Measurements from ENCODE around the gene ADGRG2. TPM values are rescaled to one million over a fixed set of nuclear protein-coding genes. Genes with fewer than 3 reads are reported as not detected.

ADGRG2 gene
- total and polyA plus RNA-seq, 7 donors = 0.06 to 0.48 (median 0.21) TPM; not detected in 1

DNA sequence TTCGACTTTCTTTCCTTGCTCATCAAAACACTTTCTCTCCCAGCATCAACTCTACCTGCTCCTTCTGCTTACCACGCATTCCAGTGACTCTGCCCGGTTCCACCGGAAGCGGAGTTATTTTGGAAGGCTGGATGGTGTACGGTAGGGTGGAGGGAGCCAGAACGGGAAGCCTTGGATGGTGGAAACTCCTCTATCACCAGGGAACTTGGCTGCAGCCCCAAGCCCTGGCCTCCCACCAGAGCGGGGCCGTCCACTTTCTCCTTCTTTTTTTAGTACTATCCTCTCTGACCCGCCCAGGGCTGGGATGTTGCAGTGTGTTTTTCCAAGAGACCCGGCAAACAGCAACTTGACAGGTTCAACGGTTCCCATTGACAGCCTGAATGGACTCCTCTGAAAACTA is 27.6 kb downstream of the ADGRG2 start:
- no peak for TF ChIP-seq CTCF (IDR thresholded peaks at IDR 0.05)
- Histone ChIP-seq H3K4me1 (no peaks in the 10 kb centered on the region), H3K27ac (no peak overlapping the region), H3K27me3 (ENCODE audit: insufficient read depth in 3 of 3, low read length in 2 of 3) (no peaks in the 10 kb centered on the region), H3K36me3 (ENCODE audit: insufficient read depth in 1 of 2, low read depth in 1 of 2) (no peaks in the 10 kb centered on the region), H3K4me3 (no peak overlapping the region), H3K9me3 (peaks cover 7% of the 10 kb centered on the region)
- no peak for ATAC-seq
- 54 to 62% (median 62%) methylated on average over 11 to 12 of the region's 12 CpGs for WGBS, 3 donors
- DNase-seq = no peak
- intact Hi-C loops (cut with DNase I) = no loop called here

- no peak overlapping the region for H3K27ac ChIP-seq
- WGBS, 3 donors = 82 to 90% (median 86%) methylated on average over 6 of the region's 6 CpGs
- no peak overlapping the region for H3K4me3 ChIP-seq
- no peak for ATAC-seq
- intact Hi-C loops (cut with DNase I) = no loop called here
- no peaks in the 10 kb centered on the region for H3K27me3 ChIP-seq (ENCODE audit: insufficient read depth in 3 of 3, low read length in 2 of 3)
- peaks cover 17% of the 10 kb centered on the region for H3K9me3 ChIP-seq
- TF ChIP-seq CTCF (IDR thresholded peaks at IDR 0.05) = no peak
- H3K4me1 ChIP-seq = no peaks in the 10 kb centered on the region
- no peak for DNase-seq
- no peaks in the 10 kb centered on the region for H3K36me3 ChIP-seq (ENCODE audit: insufficient read depth in 1 of 2, low read depth in 1 of 2)
Observed at GRCh38 chrX:19091596-19091995, 30.7 kb downstream of the ADGRG2 start.

DNA sequence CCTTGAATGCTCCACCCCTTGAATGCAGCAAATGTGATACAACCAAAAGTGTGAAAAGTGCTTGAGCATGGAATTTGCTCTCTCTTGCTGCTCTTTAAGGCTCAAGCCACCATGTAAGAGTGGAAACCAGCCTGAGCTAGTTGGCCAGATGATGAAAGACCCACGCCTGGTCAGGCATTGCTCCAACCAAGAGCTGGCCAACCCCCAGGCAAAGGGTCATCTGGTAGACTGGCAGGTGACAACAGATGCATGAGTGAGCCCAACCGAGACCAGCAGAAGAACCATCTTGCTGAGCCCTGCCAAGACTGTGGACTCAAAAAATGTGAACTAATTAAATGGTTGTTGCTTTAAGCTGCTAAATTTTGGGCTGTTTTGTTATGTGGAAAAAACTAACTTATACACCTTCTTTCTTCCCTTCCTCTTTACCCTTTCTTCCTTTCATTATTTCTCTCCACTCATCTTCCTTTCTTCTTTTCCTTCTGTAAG is 32.7 kb downstream of the ADGRG2 start:
- Histone ChIP-seq H3K27me3 (ENCODE audit: insufficient read depth in 3 of 3, low read length in 2 of 3) (no peaks in the 10 kb centered on the region), H3K4me3 (no peak overlapping the region), H3K36me3 (ENCODE audit: insufficient read depth in 1 of 2, low read depth in 1 of 2) (no peaks in the 10 kb centered on the region), H3K9me3 (peaks cover 20% of the 10 kb centered on the region), H3K4me1 (no peaks in the 10 kb centered on the region), H3K27ac (no peak overlapping the region)
- intact Hi-C loops (cut with DNase I) = no loop called here
- WGBS, 3 donors = 63 to 77% (median 74%) methylated on average over 2 of the region's 2 CpGs
- no peak for TF ChIP-seq CTCF (IDR thresholded peaks at IDR 0.05)
- ATAC-seq (no peak), DNase-seq (no peak)

DNA sequence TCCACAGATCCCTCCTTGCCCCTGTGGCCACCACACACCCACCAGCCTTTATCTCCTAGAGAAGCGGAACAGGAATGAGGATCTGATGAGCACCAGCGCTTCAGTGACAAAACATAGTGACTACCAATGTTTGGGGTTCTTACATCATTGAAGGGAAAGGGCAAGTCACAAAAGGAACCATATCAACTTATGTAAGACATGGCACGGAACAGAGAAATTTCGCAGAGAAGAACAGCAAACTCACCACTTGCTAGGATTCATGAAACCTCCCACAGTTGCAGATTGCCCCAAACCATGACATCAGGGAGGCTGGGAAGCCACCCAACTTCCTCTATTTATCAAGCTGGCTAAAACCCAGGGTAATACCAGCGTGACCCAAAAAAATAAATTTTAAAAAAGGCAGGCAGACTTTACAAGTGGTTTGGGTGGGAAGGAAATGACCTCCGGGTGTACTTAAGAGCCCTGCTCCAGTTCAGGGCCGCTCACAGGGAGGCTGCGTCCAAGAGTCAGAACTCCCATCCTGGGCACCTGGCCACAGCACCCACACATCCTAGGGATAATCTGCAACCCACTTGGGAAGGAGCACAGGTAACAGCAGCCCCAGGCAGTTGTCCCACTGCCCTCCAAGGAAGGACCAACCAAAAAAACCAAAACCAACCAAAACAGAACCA is 36.0 kb downstream of the ADGRG2 start:
- WGBS, 3 donors = 80 to 81% (median 81%) methylated on average over 6 to 8 of the region's 8 CpGs
- no peaks in the 10 kb centered on the region for H3K27me3 ChIP-seq (ENCODE audit: insufficient read depth in 3 of 3, low read length in 2 of 3)
- ATAC-seq (no peak), DNase-seq (no peak)
- no peak overlapping the region for H3K4me3 ChIP-seq
- intact Hi-C loops (cut with DNase I) = no loop called here
- TF ChIP-seq CTCF (IDR thresholded peaks at IDR 0.05) = no peak
- no peak overlapping the region for H3K27ac ChIP-seq
- peaks cover 20% of the 10 kb centered on the region for H3K9me3 ChIP-seq
- H3K4me1 ChIP-seq = no peaks in the 10 kb centered on the region
- H3K36me3 ChIP-seq (ENCODE audit: insufficient read depth in 1 of 2, low read depth in 1 of 2) = no peaks in the 10 kb centered on the region

GRCh38 chrX:19085666-19086065 is 36.6 kb downstream of the ADGRG2 start:
- Histone ChIP-seq H3K27me3 (ENCODE audit: insufficient read depth in 3 of 3, low read length in 2 of 3) (no peaks in the 10 kb centered on the region), H3K27ac (no peak overlapping the region), H3K9me3 (peaks cover 20% of the 10 kb centered on the region), H3K4me1 (no peaks in the 10 kb centered on the region), H3K4me3 (no peak overlapping the region), H3K36me3 (ENCODE audit: insufficient read depth in 1 of 2, low read depth in 1 of 2) (no peaks in the 10 kb centered on the region)
- ATAC-seq = no peak
- intact Hi-C loops (cut with DNase I) = no loop called here
- WGBS, 3 donors = 76 to 97% (median 96%) methylated on average over 3 of the region's 3 CpGs
- no peak for DNase-seq
- TF ChIP-seq CTCF (IDR thresholded peaks at IDR 0.05) = no peak

All from psoas muscle (tissue), 8 donors.